Immature natural killer cell (primary cell): ENCODE measurements around the gene CLDN20. TPM values are rescaled to one million over a fixed set of nuclear protein-coding genes. Genes with fewer than 3 reads are reported as not detected.

ENCODE experiments used
- polyA plus RNA-seq, 3 donors: library from polyadenylated mRNA; unstranded; fragments of 300-500 nt; fragmentation: Illumina TruSeq; gene quantifications; one replicate each; pipeline ENCODE4 v1.2.3, GENCODE V29; 2021

CLDN20 gene
- polyA plus RNA-seq, 3 donors from 2014 or later: not detected

Other genes with a start within 250 kb of the CLDN20 start
- gene TFB1M, start 50.5 kb downstream of the CLDN20 start, polyA plus RNA-seq: 10 to 100 TPM in 2 of 3 donors, 1 to 10 TPM in 1; 7.8 to 16.1 (median 10.6) TPM
- not detected for gene NOX3, start 191.8 kb downstream of the CLDN20 start, polyA plus RNA-seq